HG02642 (cell line): Measurements from ENCODE around the gene CNIH1.
"Not testable (repeated sequence)": the region's sequence is repeated elsewhere in the genome, so short reads cannot be mapped to it uniquely, and the experiment has no call there.

Experiments
- ATAC-seq: cut with Tn5 transposase; IDR thresholded peaks from one replicate; pipeline ENCODE4 v1.9.1; 2021; ENCODE audit warnings: mild to moderate bottlenecking; ENCODE audit not compliant: unreplicated experiment, poor library complexity

CNIH1 gene

DNA sequence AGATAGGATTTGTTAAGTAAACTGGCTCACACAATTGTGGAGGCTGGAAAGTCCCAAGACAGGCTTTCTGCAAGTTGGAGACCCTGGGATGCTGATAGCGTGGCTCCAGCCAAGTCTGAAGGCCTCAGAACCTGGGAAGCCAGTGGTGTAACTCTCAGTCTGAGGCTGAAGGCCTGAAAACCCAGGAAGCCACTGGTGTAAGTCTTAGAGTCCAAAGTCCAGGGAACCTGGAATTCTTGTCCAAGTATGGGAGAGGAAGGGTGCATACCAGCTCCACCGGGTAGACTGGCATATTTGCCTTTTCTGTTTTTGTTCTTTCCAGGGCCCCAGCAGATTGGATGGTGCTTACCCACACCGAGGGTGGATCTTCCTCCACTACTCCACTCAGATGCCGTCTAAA is 29.5 kb upstream of the CNIH1 start:
- ATAC-seq: no peak

DNA sequence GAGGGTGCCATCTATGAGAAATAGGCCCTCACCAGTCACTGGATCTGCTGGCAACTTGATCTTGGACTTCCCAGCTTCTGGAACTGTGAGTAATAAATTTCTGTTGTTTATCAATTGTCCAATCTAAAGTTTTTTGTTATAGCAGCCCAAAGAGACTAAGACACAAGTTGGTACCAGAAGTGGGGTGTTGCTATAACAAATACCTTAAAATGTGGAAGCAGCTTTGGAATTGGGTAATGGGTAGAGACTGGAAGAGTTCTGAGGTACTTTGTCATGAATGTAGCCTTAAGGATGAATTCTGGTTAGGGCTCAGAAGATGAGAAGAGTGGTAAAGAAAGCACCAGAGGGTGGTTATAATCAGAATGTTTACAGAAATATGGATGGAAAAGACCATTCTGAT is 26.1 kb upstream of the CNIH1 start:
- ATAC-seq: no peak

DNA sequence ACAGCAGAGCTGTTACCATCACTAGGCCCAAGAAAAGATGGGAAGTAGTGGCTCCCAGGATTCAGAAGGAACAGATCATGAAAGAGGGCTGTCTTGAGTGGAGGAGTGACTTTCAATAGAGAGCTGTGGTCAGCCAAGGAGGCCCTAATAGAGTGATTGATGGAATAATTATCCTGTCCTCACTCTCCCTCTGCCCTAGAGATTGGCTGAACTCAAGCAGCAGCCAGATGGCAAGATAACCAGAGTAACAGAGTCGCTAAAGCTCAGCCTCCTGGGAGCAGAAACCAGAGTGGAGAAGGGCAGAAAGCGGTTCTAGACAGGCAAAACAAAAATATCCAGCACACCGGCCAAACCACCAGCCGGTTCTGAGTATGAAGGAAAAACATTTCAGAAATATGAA is 24.5 kb upstream of the CNIH1 start:
- ATAC-seq: no peak

DNA sequence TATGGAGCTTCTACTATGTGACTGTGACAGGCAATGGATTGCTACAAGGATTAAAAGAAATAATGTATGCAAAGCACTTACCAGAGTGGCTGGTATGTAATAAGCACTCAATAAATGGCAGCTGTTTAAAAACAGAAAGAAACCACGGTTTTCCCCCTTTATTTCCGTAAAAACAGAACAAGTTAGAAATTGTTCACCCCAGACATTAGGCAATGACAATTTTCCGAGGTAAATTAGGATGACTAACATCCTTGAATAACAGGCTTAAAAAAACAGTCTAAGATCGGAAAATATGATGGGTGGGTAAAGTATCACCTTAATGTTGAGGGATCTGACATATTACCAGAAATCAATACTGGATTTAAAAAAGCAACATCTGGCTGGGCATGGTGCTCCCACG is 20.9 kb upstream of the CNIH1 start:
- ATAC-seq: no peak

GRCh38 chr14:54459106-54459505 is 17.9 kb upstream of the CNIH1 start:
- no peak for ATAC-seq

- ATAC-seq: not testable (repeated sequence)
Measured at GRCh38 chr14:54458536-54458935, 17.4 kb upstream of the CNIH1 start.

- no peak for ATAC-seq
Measured at GRCh38 chr14:54457609-54457996, 16.4 kb upstream of the CNIH1 start.

- not testable (repeated sequence) for ATAC-seq
Measured at GRCh38 chr14:54456820-54457608, 15.8 kb upstream of the CNIH1 start.

GRCh38 chr14:54455363-54455762 is 14.2 kb upstream of the CNIH1 start:
- ATAC-seq: no peak

GRCh38 chr14:54453990-54454389 is 12.8 kb upstream of the CNIH1 start:
- not testable (repeated sequence) for ATAC-seq

DNA sequence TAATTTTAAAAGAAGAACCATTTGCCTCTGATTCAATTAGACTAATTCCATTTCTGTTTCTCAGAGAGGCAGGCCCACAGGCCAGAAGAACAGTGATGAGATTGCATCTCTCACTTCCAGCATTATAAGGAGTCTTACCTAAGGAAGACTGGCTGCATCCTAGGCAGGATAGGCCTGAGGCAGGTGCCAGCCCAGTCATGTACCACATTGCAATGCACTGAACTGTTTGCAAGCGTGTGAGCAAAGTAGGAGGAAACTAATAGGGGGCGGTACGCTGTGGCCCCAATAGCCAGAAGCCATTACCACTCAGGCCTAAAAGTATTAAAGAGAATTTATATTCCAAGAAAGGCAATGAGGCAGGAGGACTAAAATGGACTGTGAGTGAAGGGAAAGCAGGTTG is 12.1 kb upstream of the CNIH1 start:
- ATAC-seq: no peak

DNA sequence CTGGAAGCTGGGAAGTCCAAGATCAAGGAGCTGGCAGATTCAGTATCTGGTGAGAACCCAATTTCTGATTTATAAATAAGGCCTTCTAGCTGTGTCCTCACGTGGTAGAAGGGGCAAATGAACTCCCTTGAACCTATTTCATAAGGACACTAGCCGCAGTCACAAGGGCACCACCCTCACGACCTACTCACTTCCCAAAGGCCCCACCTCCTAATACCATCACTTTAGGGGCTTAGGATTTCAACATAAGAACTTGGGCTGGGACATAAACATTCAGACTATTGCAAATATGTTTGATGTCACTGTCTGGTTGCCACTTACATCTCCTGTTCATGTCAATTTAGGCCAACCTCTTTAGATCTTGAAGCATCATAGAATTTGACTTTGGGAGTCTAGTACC is 10.8 kb upstream of the CNIH1 start:
- ATAC-seq: no peak

DNA sequence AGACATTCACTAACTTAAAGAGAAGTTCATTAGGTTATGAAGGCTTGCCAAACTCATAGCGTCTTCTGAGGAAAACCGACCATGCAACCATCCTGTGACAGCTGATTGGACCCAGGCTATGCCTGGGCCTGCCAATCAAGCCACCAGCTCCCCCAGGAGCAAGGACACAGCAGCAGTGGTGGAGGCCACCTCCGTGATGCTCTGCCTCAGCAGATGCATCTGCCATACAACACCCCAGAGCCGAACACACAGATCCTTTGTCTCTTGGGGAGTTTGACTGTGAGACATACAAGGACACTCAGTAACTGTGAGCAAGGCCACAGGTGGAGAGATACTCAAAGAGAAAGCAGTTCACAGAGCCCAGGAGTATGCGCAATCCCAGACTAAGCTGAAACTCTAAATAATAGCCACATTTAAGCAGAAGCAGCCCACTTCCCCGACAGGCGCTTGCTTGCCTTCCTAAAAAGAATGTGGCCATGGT is 10.0 kb upstream of the CNIH1 start:
- no peak for ATAC-seq

- ATAC-seq: peak; percentile 63
Measured at GRCh38 chr14:54450535-54450934, 9.4 kb upstream of the CNIH1 start.

GRCh38 chr14:54447231-54447692 is 6.1 kb upstream of the CNIH1 start:
- ATAC-seq: no peak

DNA sequence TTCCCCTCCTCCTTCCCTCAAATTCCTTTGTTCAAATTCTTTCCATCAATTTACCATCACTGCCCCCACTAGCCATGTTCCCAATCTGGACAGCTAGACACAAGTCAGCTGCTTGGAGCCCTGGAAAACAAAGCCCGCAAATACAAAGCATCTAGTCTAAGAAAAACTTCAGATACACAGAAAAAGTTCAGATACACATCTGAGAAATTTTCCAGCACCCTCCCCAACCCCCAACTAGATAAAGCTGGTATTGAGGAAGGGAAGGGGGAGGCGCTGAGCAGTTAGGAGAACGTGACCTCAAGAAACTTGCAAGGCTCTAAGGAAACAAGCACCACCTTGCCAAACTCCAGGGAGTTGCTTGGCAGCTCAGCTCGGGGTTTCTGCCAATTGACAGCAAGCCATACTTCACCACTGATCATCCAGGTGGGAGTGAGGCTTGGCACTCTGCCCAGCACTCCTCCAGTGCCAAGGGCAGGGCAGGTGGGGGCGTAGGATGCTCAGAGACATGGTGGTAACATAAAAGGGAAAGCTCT is 5.1 kb upstream of the CNIH1 start:
- no peak for ATAC-seq

- ATAC-seq: no peak
Measured at GRCh38 chr14:54444681-54445080, 3.5 kb upstream of the CNIH1 start.

GRCh38 chr14:54443981-54444380 is 2.8 kb upstream of the CNIH1 start:
- no peak for ATAC-seq

DNA sequence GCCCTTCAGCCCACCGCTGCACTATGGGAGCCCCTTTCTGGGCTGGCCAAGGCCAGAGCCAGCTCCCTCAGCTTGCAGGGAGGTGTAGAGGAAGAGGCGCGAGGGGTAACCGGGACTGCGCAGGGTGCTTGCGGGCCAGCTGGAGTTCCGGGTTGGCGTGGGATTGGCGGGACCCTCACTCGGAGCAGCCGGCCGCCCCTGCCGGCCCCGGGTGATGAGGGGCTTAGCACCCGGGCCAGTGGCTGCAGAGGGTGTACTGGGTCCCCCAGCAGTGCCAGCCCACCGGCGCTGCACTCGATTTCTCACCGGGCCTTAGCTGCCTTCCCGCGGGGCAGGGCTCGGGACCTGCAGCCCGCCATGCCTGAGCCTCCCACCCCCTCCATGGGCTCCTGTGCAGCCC is 1.8 kb upstream of the CNIH1 start:
- ATAC-seq: not testable (repeated sequence)

- ATAC-seq: no peak
Measured at GRCh38 chr14:54440476-54440872, 700 bp downstream of the CNIH1 start.

GRCh38 chr14:54440037-54440436 is 1.1 kb downstream of the CNIH1 start:
- no peak for ATAC-seq

- no peak for ATAC-seq
Measured at GRCh38 chr14:54438703-54439102, 2.5 kb downstream of the CNIH1 start.
